GM10266 (cell line): ENCODE measurements around the gene XKRX.

Experiments used
- DNase-seq: peaks from one replicate; pipeline ENCODE4 v3.0.0; 2012; ENCODE audit errors: extremely low spot score
- CTCF ChIP-seq: IDR thresholded peaks from 2 replicates; pipeline ENCODE4 v1.5.1; 2012; ENCODE audit warnings: mild to moderate bottlenecking, low read depth; ENCODE audit not compliant: control insufficient read depth, insufficient read depth; ENCODE audit errors: missing control alignments

XKRX gene

DNA sequence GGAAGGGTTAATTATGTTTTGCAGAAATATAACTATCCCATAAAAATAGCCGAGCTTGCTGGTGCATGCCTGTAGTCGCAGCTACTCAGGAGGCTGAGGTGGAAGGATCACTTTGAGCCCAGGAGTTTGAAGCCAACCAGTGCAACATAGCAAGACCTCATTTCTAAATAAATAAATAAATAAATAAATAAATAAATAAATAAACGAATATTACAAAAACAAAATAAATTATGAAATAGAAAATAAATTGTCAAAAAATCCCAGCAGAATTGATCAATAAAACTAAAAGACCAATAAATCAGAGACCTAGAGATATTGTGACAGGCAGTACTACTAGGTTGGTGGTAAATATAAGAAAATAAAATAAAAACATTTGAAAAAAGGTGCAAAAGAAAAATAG, 34.1 kb upstream of the XKRX start:
- DNase-seq: no peak
- no peak for TF ChIP-seq CTCF

DNA sequence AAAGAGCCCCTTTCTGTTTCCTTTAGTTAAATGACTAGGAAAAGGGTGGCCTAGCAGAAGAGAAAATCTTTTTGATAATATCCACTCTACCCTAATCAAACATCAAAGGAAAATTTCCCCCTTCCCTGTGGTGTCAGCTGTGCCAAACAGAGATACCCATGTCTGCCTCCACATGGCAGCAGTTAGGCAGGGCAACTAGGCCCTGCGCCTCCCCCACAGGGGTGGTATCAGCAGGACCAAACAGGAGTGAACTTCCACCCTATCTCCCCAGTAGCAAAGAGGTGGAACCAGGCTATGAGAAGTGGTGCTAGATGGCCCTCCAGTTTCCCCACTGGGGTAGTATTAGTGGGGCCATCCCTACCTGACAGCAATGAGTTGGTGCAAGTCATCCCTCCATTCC, 19.8 kb upstream of the XKRX start:
- DNase-seq: no peak
- no peak for TF ChIP-seq CTCF

DNA sequence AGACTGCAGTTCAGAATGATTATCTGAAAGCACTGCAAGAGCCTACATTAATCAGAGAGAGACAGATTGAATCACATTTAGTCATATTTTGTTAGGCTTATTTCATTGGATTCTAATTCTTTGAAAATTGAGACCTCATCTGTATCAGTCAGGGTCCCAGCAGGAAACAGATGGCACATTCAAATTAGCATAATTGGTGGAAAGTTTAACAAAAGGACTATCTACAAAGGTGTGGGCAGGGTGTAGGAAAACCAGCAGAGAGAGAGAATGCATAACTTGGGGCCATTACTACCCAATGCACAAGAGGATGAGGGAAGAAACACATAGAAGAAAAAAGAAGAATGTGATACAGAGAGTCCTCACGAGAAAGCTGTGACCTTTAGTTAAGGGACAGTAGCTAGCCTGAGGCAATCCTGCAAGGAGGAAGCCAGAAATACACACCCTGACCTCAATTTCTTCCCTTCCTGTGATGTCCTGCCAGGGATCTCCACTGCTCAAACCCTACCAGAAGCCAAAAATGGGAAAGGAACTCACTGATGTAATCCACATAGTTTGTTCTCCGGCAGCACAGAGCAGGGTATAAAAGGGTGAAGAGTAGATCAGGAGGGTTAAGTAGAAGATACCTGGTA, 17.7 kb upstream of the XKRX start:
- TF ChIP-seq CTCF: no peak
- no peak for DNase-seq

DNA sequence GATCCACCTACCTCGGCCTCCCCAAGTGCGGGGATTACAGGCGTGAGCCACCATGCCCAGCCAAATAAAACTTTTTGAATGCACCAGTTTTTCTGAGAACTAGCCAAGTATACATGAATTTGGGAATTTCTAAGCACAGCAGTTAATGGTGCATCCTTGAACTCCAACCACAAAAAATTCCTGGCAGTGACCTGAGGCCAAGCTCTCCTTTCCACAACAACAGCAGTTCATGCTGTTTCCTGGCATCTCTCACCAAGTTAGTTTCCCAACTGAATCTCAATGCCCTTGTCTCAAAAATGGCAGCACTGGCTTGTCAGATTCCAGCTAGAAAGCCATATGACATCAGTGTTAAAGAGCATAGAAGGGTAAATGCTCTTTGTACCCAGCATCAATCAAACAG, 15.9 kb upstream of the XKRX start:
- TF ChIP-seq CTCF: no peak
- DNase-seq: no peak

DNA sequence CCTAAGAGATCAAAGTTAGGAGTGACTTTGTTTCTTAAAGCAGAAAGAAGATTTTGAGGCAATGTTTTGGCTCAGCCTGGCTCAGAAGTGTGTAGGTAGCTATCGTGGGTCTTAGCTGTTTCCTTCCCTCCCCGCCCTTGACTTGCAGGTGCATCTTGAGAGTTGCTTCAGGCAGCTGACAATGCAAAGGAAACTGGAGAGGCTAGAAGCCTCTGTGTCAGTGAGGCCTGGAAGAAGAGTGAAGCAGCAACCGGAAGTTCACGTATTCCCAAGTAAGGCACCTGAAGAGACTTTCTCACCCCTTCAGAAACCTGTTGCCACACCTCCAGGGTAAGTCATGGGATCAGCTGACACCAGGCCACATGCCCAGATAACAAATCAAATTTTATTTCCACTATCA, 10.6 kb upstream of the XKRX start:
- DNase-seq: no peak

GRCh38 chrX:100935767-100936166, 7.0 kb upstream of the XKRX start:
- no peak for TF ChIP-seq CTCF
- DNase-seq: no peak

More for the DNA sequence above, 10.6 kb upstream of the XKRX start:
- TF ChIP-seq CTCF: no peak

- TF ChIP-seq CTCF: no peak
- DNase-seq: no peak
Measured at GRCh38 chrX:100931925-100932285, 3.2 kb upstream of the XKRX start.
